Activated T-cell treated with anti-CD3 and anti-CD28 coated beads for 4 hours (primary cell): ENCODE data around the gene GIMAP8.
"Not testable (repeated sequence)": the region's sequence is repeated elsewhere in the genome, so short reads cannot be mapped to it uniquely, and the experiment has no call there.

Experiments used
- DNase-seq: peaks from one replicate; pipeline ENCODE4 v3.0.0-alpha.2; 2020

GIMAP8 gene

GRCh38 chr7:150519310-150519709 lies 68.9 kb downstream of the GIMAP8 start:
- DNase-seq, result no peak

GRCh38 chr7:150520145-150520544 lies 69.7 kb downstream of the GIMAP8 start:
- no peak for DNase-seq

GRCh38 chr7:150522931-150523330 lies 72.5 kb downstream of the GIMAP8 start:
- not testable (repeated sequence) for DNase-seq

DNA sequence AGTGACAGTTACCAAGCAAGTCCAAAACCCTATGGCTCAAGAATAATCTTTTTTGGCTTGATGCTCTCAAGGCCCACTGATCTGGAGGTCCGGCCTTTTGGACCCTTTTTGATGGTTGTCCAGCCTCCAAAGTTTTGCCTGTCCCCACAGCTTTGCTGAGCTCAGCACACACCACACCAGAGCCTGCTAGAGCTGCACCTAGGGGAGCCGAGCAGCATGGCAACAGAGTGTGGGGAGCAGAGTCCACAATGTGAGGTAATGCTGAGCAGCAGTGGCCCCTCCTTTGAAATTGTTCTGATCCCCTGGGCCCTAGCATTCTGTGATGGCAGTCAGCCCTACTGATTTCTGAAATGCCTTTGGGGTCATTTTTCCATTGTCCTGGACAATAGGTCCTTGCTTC lies 73.6 kb downstream of the GIMAP8 start:
- DNase-seq, result no peak
